Endodermal cell (in vitro differentiated cells): Measurements from ENCODE around the gene MRPS27. TPM values are rescaled to one million over a fixed set of nuclear protein-coding genes. Genes with fewer than 3 reads are reported as not detected.
"Not testable (repeated sequence)": the region's sequence is repeated elsewhere in the genome, so short reads cannot be mapped to it uniquely, and the experiment has no call there.

Source experiments
- DNase-seq: peaks from one replicate; pipeline ENCODE4 v3.0.0-alpha.2; 2017
- H3K27ac ChIP-seq: 2 replicates; pipeline ENCODE4 v1.5.1; 2013; ENCODE audit warnings: mild to moderate bottlenecking, low read depth, low read length, moderate library complexity
- H3K27me3 ChIP-seq: 2 replicates; pipeline ENCODE4 v1.6.1; 2013; ENCODE audit warnings: mild to moderate bottlenecking, low read length, moderate library complexity; ENCODE audit not compliant: insufficient read depth, control insufficient read depth, poor library complexity, severe bottlenecking
- H3K36me3 ChIP-seq: 2 replicates; pipeline ENCODE4 v1.7.0; 2013; ENCODE audit warnings: mild to moderate bottlenecking, low read length, moderate library complexity; ENCODE audit not compliant: control insufficient read depth, insufficient read depth
- H3K4me1 ChIP-seq: one replicate; pipeline ENCODE4 v1.7.0; 2013; ENCODE audit warnings: low read length; ENCODE audit not compliant: control insufficient read depth, insufficient read depth
- H3K4me3 ChIP-seq: 2 replicates; pipeline ENCODE4 v1.5.1; 2013; ENCODE audit warnings: mild to moderate bottlenecking, low read length, moderate library complexity
- H3K9ac ChIP-seq: 2 replicates; pipeline ENCODE4 v1.6.1; 2013; ENCODE audit warnings: mild to moderate bottlenecking, low read length, moderate library complexity; ENCODE audit not compliant: poor library complexity, severe bottlenecking; ENCODE audit errors: extremely low read depth
- H3K9me3 ChIP-seq: 2 replicates; pipeline ENCODE4 v1.6.1; 2013; ENCODE audit warnings: mild to moderate bottlenecking, low read length, moderate library complexity; ENCODE audit not compliant: control insufficient read depth
- H3K27ac Mint-ChIP-seq: 2 replicates; pipeline ENCODE4 v1.8.0; 2020; ENCODE audit warnings: mixed read lengths
- H3K27me3 Mint-ChIP-seq: 2 replicates; pipeline ENCODE4 v1.8.0; 2021; ENCODE audit warnings: mild to moderate bottlenecking, mixed read lengths; ENCODE audit not compliant: insufficient read depth
- H3K36me3 Mint-ChIP-seq: 2 replicates; pipeline ENCODE4 v1.8.0; 2020; ENCODE audit warnings: low read depth, mixed read lengths
- H3K4me1 Mint-ChIP-seq: 2 replicates; pipeline ENCODE4 v1.8.0; 2020; ENCODE audit warnings: mixed read lengths
- H3K4me3 Mint-ChIP-seq: 2 replicates; pipeline ENCODE4 v1.8.0; 2020; ENCODE audit warnings: mild to moderate bottlenecking, moderate library complexity, mixed read lengths
- H3K9me3 Mint-ChIP-seq: 2 replicates; pipeline ENCODE4 v1.8.0; 2020; ENCODE audit warnings: mild to moderate bottlenecking, mixed read lengths
- WGBS, 2 experiments: methylation state at CpG; one replicate each; pipeline versions ENCODE4 v1.1.5 to v1.1.7; 2013; ENCODE audit warnings: missing lambda C conversion rate in 2 of 2, mixed read lengths in 1 of 2; ENCODE audit not compliant: insufficient coverage in 1 of 2, insufficient read length in 1 of 2; 5-methylcytosine and 5-hydroxymethylcytosine counted together
- total RNA-seq, 2 donors: library from RNA; stranded (reverse); fragmentation: NEBNext Ultra II Directional in 1 of 2; extraction: Animal tissue kit (Norgen Biotek cat#: 25700) in 1 of 2; gene quantifications; 2 replicates in 1 of 2; 3 replicates in 1 of 2; pipeline ENCODE4 v1.2.1, GENCODE V29; 2021
- TF ChIP-seq, protein P1 (sequence below): fragments of 200-600 bp; sonication (generic); conservative IDR thresholded peaks from 2 replicates; pipeline ENCODE4 v1.5.0; 2021; ENCODE audit warnings: antibody characterized with exemption, mild to moderate bottlenecking

MRPS27 gene
- total RNA-seq, 2 donors from 2014 or later = 55.2 to 80.8 TPM

DNA sequence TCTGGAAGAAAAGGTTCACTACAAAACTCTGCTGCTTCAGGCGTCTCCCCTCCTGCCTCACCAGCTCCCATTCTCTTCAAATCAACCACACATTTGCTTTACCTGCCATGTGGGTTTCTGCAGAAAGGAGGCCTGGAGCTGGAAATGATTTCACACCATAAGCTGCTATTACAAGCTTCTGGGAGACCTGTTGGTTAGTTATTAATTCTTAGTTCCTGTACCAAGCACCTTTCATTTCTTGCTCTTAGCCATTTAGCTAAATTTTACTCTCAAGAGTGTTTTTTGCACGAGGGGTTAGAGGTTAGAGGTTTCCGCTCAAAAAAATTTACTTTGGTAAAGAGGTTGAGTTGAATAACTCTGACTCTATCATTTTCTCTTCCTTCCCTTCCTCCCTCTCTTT is 142.5 kb downstream of the MRPS27 start:
- TF ChIP-seq, protein P1, sequence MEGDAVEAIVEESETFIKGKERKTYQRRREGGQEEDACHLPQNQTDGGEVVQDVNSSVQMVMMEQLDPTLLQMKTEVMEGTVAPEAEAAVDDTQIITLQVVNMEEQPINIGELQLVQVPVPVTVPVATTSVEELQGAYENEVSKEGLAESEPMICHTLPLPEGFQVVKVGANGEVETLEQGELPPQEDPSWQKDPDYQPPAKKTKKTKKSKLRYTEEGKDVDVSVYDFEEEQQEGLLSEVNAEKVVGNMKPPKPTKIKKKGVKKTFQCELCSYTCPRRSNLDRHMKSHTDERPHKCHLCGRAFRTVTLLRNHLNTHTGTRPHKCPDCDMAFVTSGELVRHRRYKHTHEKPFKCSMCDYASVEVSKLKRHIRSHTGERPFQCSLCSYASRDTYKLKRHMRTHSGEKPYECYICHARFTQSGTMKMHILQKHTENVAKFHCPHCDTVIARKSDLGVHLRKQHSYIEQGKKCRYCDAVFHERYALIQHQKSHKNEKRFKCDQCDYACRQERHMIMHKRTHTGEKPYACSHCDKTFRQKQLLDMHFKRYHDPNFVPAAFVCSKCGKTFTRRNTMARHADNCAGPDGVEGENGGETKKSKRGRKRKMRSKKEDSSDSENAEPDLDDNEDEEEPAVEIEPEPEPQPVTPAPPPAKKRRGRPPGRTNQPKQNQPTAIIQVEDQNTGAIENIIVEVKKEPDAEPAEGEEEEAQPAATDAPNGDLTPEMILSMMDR = no peak
- H3K27me3 Mint-ChIP-seq = no peaks in the 10 kb centered on the region
- H3K9me3 Mint-ChIP-seq = no peaks in the 10 kb centered on the region
- Histone ChIP-seq H3K4me3 (no peak overlapping the region), H3K4me1 (no peaks in the 10 kb centered on the region), H3K27ac (peak overlapping the region; percentile 70), H3K36me3 (peaks cover 66% of the 10 kb centered on the region), H3K27me3 (no peaks in the 10 kb centered on the region), H3K9me3 (no peaks in the 10 kb centered on the region), H3K9ac (no peak overlapping the region)
- H3K4me1 Mint-ChIP-seq = peaks cover under 1% of the 10 kb centered on the region
- DNase-seq = no peak
- H3K4me3 Mint-ChIP-seq = no peak overlapping the region
- H3K27ac Mint-ChIP-seq = no peak overlapping the region
- 86 to 100% methylated on average over 1 to 2 of the region's 3 CpGs for WGBS, 2 experiments
- peaks cover 25% of the 10 kb centered on the region for H3K36me3 Mint-ChIP-seq

DNA sequence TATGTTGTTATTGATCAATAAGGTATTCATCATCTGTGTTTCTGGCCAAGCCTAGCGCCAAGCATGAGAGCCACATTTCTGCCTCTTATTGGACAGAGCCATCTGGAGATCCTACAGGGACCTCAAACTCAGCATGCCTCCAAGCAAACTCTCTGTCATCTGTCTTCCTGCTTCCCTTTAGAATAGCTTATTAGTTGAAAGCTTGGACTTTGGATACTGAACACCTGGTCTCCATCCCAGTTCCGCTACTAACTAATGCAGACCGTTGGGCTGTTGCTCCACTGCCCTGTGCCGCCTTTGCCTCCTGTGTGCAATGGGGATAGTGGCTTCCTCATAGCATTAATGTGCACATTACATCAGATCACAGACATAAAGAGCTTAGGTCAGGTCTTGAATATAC is 147.3 kb downstream of the MRPS27 start:
- DNase-seq = no peak
- no peak overlapping the region for H3K27ac Mint-ChIP-seq
- peak overlapping the region; percentile 9 for H3K27ac ChIP-seq
- H3K36me3 Mint-ChIP-seq = peaks cover 22% of the 10 kb centered on the region
- no peaks in the 10 kb centered on the region for H3K9me3 Mint-ChIP-seq
- peaks cover 56% of the 10 kb centered on the region for H3K36me3 ChIP-seq
- 98 to 100% methylated on average over 1 to 4 of the region's 4 CpGs for WGBS, 2 experiments
- peaks cover 27% of the 10 kb centered on the region for H3K4me1 Mint-ChIP-seq
- H3K4me3 Mint-ChIP-seq = no peak overlapping the region
- no peak overlapping the region for H3K9ac ChIP-seq
- TF ChIP-seq, protein P1 = no peak
- no peaks in the 10 kb centered on the region for H3K9me3 ChIP-seq
- H3K27me3 Mint-ChIP-seq = no peaks in the 10 kb centered on the region
- H3K4me3 ChIP-seq = no peak overlapping the region
- H3K4me1 ChIP-seq = peaks cover 9% of the 10 kb centered on the region
- H3K27me3 ChIP-seq = no peaks in the 10 kb centered on the region

DNA sequence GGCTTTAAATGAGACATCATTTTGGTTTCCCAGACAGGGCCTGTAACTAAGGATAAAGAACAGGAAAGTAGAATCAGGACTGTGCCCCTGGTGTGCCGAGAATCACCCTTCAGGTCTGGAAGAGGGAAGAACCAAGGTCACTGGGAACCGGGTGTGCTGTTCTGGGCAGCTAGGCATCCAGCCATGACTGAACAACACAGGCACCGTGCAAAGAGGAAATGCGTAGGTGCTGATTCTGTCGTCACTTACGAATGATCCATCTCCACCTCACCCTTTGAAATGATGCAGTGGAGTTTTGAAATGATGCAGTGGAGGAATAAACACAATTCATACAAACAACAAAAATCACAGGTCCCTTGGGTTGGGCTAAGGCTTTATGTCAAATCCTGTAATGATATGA is 148.4 kb downstream of the MRPS27 start:
- H3K4me1 ChIP-seq = peaks cover 14% of the 10 kb centered on the region
- H3K4me3 ChIP-seq = no peak overlapping the region
- H3K36me3 Mint-ChIP-seq = peaks cover 22% of the 10 kb centered on the region
- H3K36me3 ChIP-seq = peaks cover 56% of the 10 kb centered on the region
- DNase-seq = no peak
- H3K27ac ChIP-seq = no peak overlapping the region
- H3K4me3 Mint-ChIP-seq = no peak overlapping the region
- TF ChIP-seq, protein P1 = no peak
- H3K27ac Mint-ChIP-seq = no peak overlapping the region
- WGBS, 2 experiments = 93 to 100% methylated on average over 4 to 6 of the region's 6 CpGs
- no peaks in the 10 kb centered on the region for H3K9me3 ChIP-seq
- H3K27me3 ChIP-seq = no peaks in the 10 kb centered on the region
- H3K4me1 Mint-ChIP-seq = peaks cover 36% of the 10 kb centered on the region
- no peaks in the 10 kb centered on the region for H3K9me3 Mint-ChIP-seq
- no peaks in the 10 kb centered on the region for H3K27me3 Mint-ChIP-seq
- H3K9ac ChIP-seq = no peak overlapping the region

DNA sequence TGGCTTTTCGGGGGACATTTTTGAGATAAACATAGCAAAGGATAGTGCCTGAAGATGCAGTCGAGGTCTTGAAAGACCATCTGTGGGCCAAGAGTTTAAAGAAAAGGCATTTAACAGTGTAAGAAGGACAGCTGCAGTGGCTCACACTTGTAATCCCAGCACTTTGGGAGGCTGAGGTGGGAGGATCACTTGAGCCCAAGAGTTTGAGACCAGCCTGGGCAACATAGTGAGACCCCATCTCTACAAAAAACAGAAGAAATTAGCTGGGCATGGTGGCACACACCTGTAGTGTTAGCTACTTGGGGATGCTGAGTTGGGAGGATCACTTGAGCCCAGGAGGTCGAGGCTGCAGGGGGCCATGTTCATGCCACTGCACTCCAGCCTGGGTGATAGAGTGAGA is 148.9 kb downstream of the MRPS27 start:
- peaks cover 41% of the 10 kb centered on the region for H3K4me1 Mint-ChIP-seq
- H3K27me3 Mint-ChIP-seq, H3K4me3 ChIP-seq, H3K27ac ChIP-seq, DNase-seq, H3K9me3 ChIP-seq, H3K27ac Mint-ChIP-seq, H3K27me3 ChIP-seq, H3K9ac ChIP-seq, H3K9me3 Mint-ChIP-seq, H3K4me3 Mint-ChIP-seq: not testable (repeated sequence)
- Histone ChIP-seq H3K36me3 (peaks cover 56% of the 10 kb centered on the region), H3K4me1 (peaks cover 18% of the 10 kb centered on the region)
- peaks cover 20% of the 10 kb centered on the region for H3K36me3 Mint-ChIP-seq
- 96 to 97% methylated on average over 2 to 3 of the region's 3 CpGs for WGBS, 2 experiments
